ENCODE results near the gene IFNL2. TPM values are rescaled to one million over a fixed set of nuclear protein-coding genes. Genes with fewer than 3 reads are reported as not detected.

The IFNL2 gene
- total and polyA plus RNA-seq, 2 donors (not counting 3 experiments of a cell fraction or from before 2014, with no cell fraction given), result not detected

DNA sequence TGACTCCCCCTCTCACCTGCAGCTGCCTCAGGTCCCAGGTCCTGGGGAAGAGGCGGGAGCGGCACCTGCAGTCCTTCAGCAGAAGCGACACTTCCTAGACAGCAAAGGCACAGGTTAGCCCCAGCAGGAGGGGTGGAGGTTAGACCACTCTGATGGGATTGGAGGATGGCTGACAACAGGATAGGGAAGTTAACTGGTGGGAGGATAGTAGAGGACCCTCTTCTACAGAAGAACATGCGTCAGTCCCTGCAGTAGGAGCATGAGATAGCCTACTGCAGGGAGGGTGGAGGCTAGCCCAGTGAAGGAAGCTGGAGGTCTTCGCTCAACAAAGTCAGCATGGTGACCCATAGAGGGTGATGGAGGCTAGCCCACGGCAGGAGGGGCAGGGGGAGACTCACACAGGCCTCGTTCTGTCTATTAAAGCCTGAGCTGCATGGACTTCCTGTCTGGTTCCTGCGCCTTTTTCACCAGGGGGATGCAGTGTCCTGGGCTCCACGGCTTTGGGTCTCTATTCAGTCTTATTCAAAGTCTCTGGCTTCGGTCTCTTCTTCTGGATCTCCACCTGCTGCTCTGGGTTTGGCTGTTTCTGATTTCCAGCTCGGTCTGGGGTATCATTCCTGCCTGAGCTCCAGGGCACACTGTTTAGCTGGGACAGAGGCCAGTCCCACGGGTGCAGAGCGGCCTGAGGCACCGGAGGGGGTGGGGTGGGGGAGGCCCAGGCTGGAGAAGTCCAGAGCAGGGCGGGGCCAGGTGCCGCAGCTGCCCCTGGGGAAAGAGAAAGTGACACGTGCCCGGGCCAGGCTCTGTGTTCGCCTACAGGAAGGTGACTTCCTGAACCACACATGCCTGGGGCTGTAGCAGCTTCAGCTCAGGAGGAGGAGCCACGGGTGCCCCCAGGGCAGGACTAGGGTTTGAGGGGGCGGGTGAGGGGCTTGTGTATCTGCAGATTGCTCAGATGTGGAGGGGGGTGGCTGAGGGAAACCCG, 30.7 kb upstream of the IFNL2 start:
- Histone ChIP-seq H3K36me3 (ENCODE audit: control insufficient read depth in 2 of 2, extremely low read depth in 1 of 2, insufficient read depth in 2 of 2, low read length in 2 of 2) (no peaks in the 10 kb centered on the region), H3K9me3 (replicated peaks; ENCODE audit: control insufficient read depth, insufficient read depth, low read length) (no peaks in the 10 kb centered on the region), H4K20me1 (replicated peaks; ENCODE audit: control insufficient read depth, extremely low read depth, insufficient read depth, low read length) (no peaks in the 10 kb centered on the region), H3K27me3 (ENCODE audit: control insufficient read depth in 2 of 2, insufficient read depth in 2 of 2, low read length in 2 of 2) (no peaks in the 10 kb centered on the region), H2AFZ (ENCODE audit: low read depth, low read length) (no peak overlapping the region), H3K4me2 (ENCODE audit: insufficient read depth, low read length) (no peak overlapping the region), H3K79me2 (ENCODE audit: control insufficient read depth, insufficient read depth, low read length) (no peaks in the 10 kb centered on the region), H3K9ac (replicated peaks; ENCODE audit: extremely low read depth, insufficient read depth, low read length) (no peak overlapping the region), H3K9me1 (replicated peaks; ENCODE audit: control insufficient read depth, extremely low read depth, insufficient read depth, low read length) (no peaks in the 10 kb centered on the region), H3K4me3 (replicated peaks in 1 of 3; ENCODE audit: insufficient read depth in 1 of 3, low read depth in 1 of 3, low read length in 3 of 3) (no peak overlapping the region), H3K4me1 (ENCODE audit: control insufficient read depth, extremely low read depth, insufficient read depth, low read length) (no peaks in the 10 kb centered on the region), H3K27ac (ENCODE audit: insufficient read depth, low read depth, low read length) (no peak overlapping the region)
- dilution Hi-C loops (cut with MboI; ENCODE audit: extremely low pct_ligation_motif_present, low sequenced_read_pairs), result no loop called here
- POLR2A ChIA-PET, result no interaction called here
- CTCF ChIA-PET, result interaction anchor here (0.8 kb wide), 1 partner anchor 115 kb away, joined by 3 read pairs; no protein-coding TSS in a partner anchor
- intact Hi-C loops (cut with micrococcal nuclease), result no loop called here
- TF ChIP-seq, protein P1, sequence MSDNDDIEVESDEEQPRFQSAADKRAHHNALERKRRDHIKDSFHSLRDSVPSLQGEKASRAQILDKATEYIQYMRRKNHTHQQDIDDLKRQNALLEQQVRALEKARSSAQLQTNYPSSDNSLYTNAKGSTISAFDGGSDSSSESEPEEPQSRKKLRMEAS (IDR thresholded peaks at IDR 0.05; ENCODE audit: insufficient read depth, insufficient read length), result no peak
- no peak for TF ChIP-seq POLR2AphosphoS5 (IDR thresholded peaks at IDR 0.05; ENCODE audit: insufficient read depth, low read depth, low read length)
- no peak for TF ChIP-seq MYC (IDR thresholded peaks at IDR 0.05; ENCODE audit: low read depth, low read length)
- TF ChIP-seq, protein P2, sequence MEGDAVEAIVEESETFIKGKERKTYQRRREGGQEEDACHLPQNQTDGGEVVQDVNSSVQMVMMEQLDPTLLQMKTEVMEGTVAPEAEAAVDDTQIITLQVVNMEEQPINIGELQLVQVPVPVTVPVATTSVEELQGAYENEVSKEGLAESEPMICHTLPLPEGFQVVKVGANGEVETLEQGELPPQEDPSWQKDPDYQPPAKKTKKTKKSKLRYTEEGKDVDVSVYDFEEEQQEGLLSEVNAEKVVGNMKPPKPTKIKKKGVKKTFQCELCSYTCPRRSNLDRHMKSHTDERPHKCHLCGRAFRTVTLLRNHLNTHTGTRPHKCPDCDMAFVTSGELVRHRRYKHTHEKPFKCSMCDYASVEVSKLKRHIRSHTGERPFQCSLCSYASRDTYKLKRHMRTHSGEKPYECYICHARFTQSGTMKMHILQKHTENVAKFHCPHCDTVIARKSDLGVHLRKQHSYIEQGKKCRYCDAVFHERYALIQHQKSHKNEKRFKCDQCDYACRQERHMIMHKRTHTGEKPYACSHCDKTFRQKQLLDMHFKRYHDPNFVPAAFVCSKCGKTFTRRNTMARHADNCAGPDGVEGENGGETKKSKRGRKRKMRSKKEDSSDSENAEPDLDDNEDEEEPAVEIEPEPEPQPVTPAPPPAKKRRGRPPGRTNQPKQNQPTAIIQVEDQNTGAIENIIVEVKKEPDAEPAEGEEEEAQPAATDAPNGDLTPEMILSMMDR (IDR thresholded peaks at IDR 0.05; ENCODE audit: extremely low read depth in 1 of 2, insufficient read depth in 1 of 2, low read depth in 1 of 2, low read length in 2 of 2), result no peak
- no peak for TF ChIP-seq EZH2 (IDR thresholded peaks at IDR 0.05; ENCODE audit: borderline replicate concordance, low read depth, low read length, severe bottlenecking)
- TF ChIP-seq POLR2A (IDR thresholded peaks at IDR 0.05; ENCODE audit: low read depth, low read length), result no peak
- no peak for TF ChIP-seq GATA2 (IDR thresholded peaks at IDR 0.05; ENCODE audit: insufficient read depth, insufficient read length, low read depth, low read length)
- no peak for TF ChIP-seq JUN (IDR thresholded peaks at IDR 0.05; ENCODE audit: borderline replicate concordance, insufficient read depth, insufficient read length, low read depth)
- TF ChIP-seq FOS (IDR thresholded peaks at IDR 0.05; ENCODE audit: borderline replicate concordance, insufficient read depth, low read length), result no peak
- DNase-seq (ENCODE audit: low read depth, low spot score) (no peak), FAIRE-seq (no peak)
- no TSS peak for BruUV-seq (replicated peaks)

Measured in endothelial cell of umbilical vein (primary cell).